Gastrocnemius medialis (tissue), 4 donors: ENCODE data around the gene TYSND1. TPM values are rescaled to one million over a fixed set of nuclear protein-coding genes. Genes with fewer than 3 reads are reported as not detected.

ENCODE experiments used
- ATAC-seq, 2 donors: fragments of 150-250 bp; one replicate each; pipeline ENCODE4 v1.9.1; 2016
- DNase-seq, 2 donors: peaks; one replicate each; pipeline ENCODE4 v3.0.0-alpha.2; 2019
- H3K27ac ChIP-seq, 4 donors: fragments of 200-600 bp; sonication (generic); 1 replicate in 1 of 4; 2 replicates in 3 of 4; pipeline ENCODE4 v1.5.1; 2016 to 2018; ENCODE audit warnings: mild to moderate bottlenecking in 2 of 4, moderate library complexity in 1 of 4
- H3K27me3 ChIP-seq, 3 donors: fragments of 200-600 bp; sonication (generic) in 2 of 3; 1 replicate in 1 of 3; 2 replicates in 2 of 3; pipeline versions ENCODE4 v1.5.1 to v1.6.0; 2016 to 2019; ENCODE audit warnings: mild to moderate bottlenecking in 1 of 3, moderate library complexity in 1 of 3
- H3K36me3 ChIP-seq, 2 donors: fragments of 200-600 bp; sonication (generic) in 1 of 2; one replicate each; pipeline ENCODE4 v1.5.1; 2017 to 2018
- H3K4me1 ChIP-seq, 2 donors: fragments of 200-600 bp; sonication (generic) in 1 of 2; one replicate each; pipeline ENCODE4 v1.5.1; 2016 to 2017; ENCODE audit warnings: mild to moderate bottlenecking in 2 of 2
- H3K4me3 ChIP-seq, 4 donors: fragments of 200-600 bp; sonication (generic) in 3 of 4; 1 replicate in 1 of 4; 2 replicates in 3 of 4; pipeline ENCODE4 v1.5.1; 2016 to 2019; ENCODE audit warnings: mild to moderate bottlenecking in 2 of 4
- H3K9me3 ChIP-seq, 3 donors: fragments of 200-600 bp; sonication (generic) in 2 of 3; 1 replicate in 1 of 3; 2 replicates in 2 of 3; pipeline ENCODE4 v1.5.1; 2016 to 2019
- POLR2A ChIP-seq, 2 donors: fragments of 450-650 bp; IDR thresholded peaks; one replicate each; pipeline ENCODE4 v1.6.1; 2017; ENCODE audit warnings: antibody characterized with exemption in 2 of 2, mild to moderate bottlenecking in 2 of 2, moderate library complexity in 2 of 2
- in situ Hi-C, 4 donors: fragments of 200-750 bp; cut with MboI; loops; one replicate each; pipeline versions ENCODE4 v1.15.0 to v1.8.0; 2017; ENCODE audit warnings: low sequenced_read_pairs in 4 of 4
- intact Hi-C: fragments of 100-400 bp; cut with DNase I; formaldehyde crosslinking; loops from one replicate; pipeline ENCODE4 v1.15.1; 2023; ENCODE audit warnings: low total_unique reads
- total RNA-seq, 4 donors: library from RNA; depleted of rRNA; stranded (reverse); fragments of >200 nt; gene quantifications; one replicate each; pipeline versions ENCODE4 v1.1.0 to v1.2.3, GENCODE V29; 2016
- TF ChIP-seq, protein P1 (sequence below), 5 experiments: fragments of 450-650 bp in 3 of 5; fragments of 200-600 bp in 2 of 5; sonication (generic) in 2 of 5; IDR thresholded peaks in 4 of 5; conservative IDR thresholded peaks in 1 of 5; 1 replicate in 4 of 5; 2 replicates in 1 of 5; pipeline ENCODE4 v1.5.1; 2016 to 2019; ENCODE audit warnings: antibody characterized with exemption in 5 of 5, mild to moderate bottlenecking in 3 of 5, moderate library complexity in 3 of 5

TYSND1 gene
- 10 to 100 TPM in 1 of 4 donors, 1 to 10 TPM in 3; 2.7 to 10.3 (median 4.7) TPM for total RNA-seq

DNA sequence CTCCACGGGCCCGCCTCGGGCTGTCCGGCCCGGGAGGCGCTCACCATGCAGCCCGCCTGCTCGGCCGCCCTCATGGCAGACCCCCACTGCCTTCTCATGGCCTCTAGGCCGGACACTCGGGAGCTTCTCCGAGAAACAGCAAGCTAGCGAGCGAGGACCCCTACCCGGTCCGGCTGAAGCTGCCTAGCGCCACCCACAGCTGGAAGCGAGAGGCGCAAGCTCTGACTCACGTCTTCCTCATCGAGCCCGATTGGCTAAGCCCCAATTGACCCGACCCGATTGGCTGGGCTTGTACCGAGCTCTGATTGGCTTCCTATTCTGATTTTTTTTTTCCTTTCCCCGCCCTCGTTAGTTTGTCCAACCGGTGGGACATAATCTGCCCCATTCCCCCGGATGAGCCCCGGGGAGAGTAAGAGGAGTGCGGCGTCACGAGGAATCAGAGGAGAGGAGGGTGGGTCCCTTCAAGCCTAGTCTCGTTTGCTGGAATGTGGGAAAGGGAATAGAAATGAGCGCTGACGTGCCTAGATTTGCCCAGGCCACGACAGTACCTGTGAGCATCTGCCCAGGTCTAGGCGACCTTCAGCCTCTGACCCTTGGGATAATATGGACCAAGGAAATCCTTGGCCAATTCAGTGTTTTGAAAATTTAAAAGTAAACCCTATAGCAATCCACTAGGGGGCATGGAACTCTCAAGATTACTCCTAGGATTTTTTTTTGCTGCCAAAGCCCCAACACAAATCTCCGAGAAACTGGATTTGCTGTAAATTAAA is at the start of gene TYSND1:
Gene TYSND1 (minus strand): TSS at position 212 of the 770 bp plus-strand sequence. CDS start 114 bp downstream, at position 98.
- ATAC-seq (peak; percentile 98), DNase-seq (peak; percentile 97)
- Histone ChIP-seq H3K4me1 (peaks cover 16 to 18% of the 10 kb centered on the region in 2 donors), H3K27ac (peak within 1 kb of the TSS; percentile 82 to 94 (median 87)), H3K4me3 (peak within 1 kb of the TSS; percentile 69 to 86 (median 76)), H3K9me3 (no peaks in the 10 kb centered on the region), H3K27me3 (no peaks in the 10 kb centered on the region), H3K36me3 (peaks cover 0 to 18% of the 10 kb centered on the region in 2 donors)
- in situ Hi-C loops = no loop called here
- TF ChIP-seq POLR2A (IDR thresholded peaks at IDR 0.05) = peak; percentile 56 to 70
- TF ChIP-seq, protein P1, sequence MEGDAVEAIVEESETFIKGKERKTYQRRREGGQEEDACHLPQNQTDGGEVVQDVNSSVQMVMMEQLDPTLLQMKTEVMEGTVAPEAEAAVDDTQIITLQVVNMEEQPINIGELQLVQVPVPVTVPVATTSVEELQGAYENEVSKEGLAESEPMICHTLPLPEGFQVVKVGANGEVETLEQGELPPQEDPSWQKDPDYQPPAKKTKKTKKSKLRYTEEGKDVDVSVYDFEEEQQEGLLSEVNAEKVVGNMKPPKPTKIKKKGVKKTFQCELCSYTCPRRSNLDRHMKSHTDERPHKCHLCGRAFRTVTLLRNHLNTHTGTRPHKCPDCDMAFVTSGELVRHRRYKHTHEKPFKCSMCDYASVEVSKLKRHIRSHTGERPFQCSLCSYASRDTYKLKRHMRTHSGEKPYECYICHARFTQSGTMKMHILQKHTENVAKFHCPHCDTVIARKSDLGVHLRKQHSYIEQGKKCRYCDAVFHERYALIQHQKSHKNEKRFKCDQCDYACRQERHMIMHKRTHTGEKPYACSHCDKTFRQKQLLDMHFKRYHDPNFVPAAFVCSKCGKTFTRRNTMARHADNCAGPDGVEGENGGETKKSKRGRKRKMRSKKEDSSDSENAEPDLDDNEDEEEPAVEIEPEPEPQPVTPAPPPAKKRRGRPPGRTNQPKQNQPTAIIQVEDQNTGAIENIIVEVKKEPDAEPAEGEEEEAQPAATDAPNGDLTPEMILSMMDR (IDR thresholded peaks at IDR 0.05 in 4 of 5, conservative IDR thresholded peaks at IDR 0.05 in 1 of 5) = peak; percentile 58 to 81 (median 68)
- intact Hi-C loops = loop anchor here (1.0 to 5.0 kb wide), 3 partner anchors 24 to 86 kb away; partner anchors contain the start of genes PPA1 and SAR1A

DNA sequence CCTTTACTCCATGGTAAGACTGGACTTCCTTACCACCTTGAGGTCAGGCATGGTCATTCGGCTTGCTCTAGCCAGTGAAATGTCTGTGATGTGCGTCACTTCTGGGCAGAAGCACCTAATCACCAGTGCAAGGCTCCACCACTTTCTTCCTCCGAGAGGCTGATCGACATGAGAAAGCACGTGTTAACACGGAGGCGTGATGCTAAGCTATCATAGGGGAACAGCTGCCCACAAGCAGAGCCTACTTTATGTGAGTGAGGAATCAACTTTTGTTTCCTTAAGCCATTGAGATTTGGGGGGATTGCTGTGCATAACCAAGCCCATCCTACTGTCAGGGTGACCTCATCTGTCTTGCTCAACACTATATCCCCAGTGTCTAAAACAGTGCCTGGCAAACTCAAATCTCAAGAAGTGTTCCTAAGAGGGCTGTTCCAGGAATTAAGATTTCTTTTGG is 46.9 kb upstream of the TYSND1 start:
- in situ Hi-C loops = no loop called here
- Histone ChIP-seq H3K4me1 (peaks cover 0 to 5% of the 10 kb centered on the region in 2 donors), H3K27me3 (no peaks in the 10 kb centered on the region), H3K9me3 (no peaks in the 10 kb centered on the region), H3K27ac (no peak overlapping the region), H3K4me3 (no peak overlapping the region), H3K36me3 (peaks cover 0 to 2% of the 10 kb centered on the region in 2 donors)
- ATAC-seq (peak; percentile 39 to 53), DNase-seq (no peak)
- TF ChIP-seq POLR2A (IDR thresholded peaks at IDR 0.05) = no peak
- TF ChIP-seq, protein P1 (IDR thresholded peaks at IDR 0.05 in 4 of 5, conservative IDR thresholded peaks at IDR 0.05 in 1 of 5) = no peak
- intact Hi-C loops = no loop called here

DNA sequence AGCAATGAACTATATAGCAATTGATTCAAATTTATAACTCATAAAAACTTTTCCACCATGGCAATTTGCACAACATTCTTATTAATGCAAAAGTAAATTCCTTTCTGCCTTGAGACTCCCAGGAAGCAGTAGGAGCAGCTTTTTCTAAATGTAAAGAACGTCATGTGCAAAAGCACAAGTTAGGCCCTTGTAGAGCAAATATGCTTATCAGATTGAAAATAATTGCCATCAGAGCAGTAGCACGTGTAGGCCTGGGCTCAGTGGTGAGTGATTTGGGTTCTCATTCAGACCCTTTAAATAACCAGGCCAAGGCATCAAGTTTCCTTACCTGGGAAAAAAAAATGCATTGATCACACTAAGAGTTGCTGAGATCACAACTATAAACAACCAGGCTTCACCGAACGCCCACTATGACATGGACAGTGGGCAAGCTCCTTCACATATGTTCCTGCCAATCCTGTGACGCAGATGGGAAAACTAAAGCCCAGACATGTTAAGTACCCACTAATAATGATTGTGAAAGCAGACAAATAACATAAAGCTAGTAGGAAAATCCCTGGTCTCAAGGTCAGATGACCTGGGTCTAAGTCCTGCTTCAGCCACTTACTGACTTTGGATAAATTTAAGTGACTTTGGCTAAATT is 45.9 kb upstream of the TYSND1 start:
- no peaks in the 10 kb centered on the region for H3K9me3 ChIP-seq
- no peaks in the 10 kb centered on the region for H3K36me3 ChIP-seq
- intact Hi-C loops (no loop called here), in situ Hi-C loops (no loop called here)
- H3K27me3 ChIP-seq = no peaks in the 10 kb centered on the region
- TF ChIP-seq POLR2A (IDR thresholded peaks at IDR 0.05) = no peak
- TF ChIP-seq, protein P1 (IDR thresholded peaks at IDR 0.05 in 4 of 5, conservative IDR thresholded peaks at IDR 0.05 in 1 of 5) = no peak
- peak overlapping the region in 1 of 4 donors; percentile 25 for H3K27ac ChIP-seq
- H3K4me1 ChIP-seq = peaks cover 0 to 5% of the 10 kb centered on the region in 2 donors
- DNase-seq (no peak), ATAC-seq (no peak)
- H3K4me3 ChIP-seq = no peak overlapping the region

GRCh38 chr10:70191972-70192305 is 45.4 kb upstream of the TYSND1 start:
- ATAC-seq = peak in 1 of 2 donors; percentile 33
- intact Hi-C loops (no loop called here), in situ Hi-C loops (no loop called here)
- no peak for DNase-seq
- no peak overlapping the region for H3K27ac ChIP-seq
- no peak for TF ChIP-seq POLR2A (IDR thresholded peaks at IDR 0.05)
- TF ChIP-seq, protein P1 (IDR thresholded peaks at IDR 0.05 in 4 of 5, conservative IDR thresholded peaks at IDR 0.05 in 1 of 5) = no peak
- H3K4me3 ChIP-seq = no peak overlapping the region
- peaks cover 0 to 5% of the 10 kb centered on the region in 2 donors for H3K4me1 ChIP-seq
- H3K27me3 ChIP-seq = no peaks in the 10 kb centered on the region
- H3K9me3 ChIP-seq = no peaks in the 10 kb centered on the region
- H3K36me3 ChIP-seq = no peaks in the 10 kb centered on the region
